ENCODE measurements around the gene KRT71. TPM values are rescaled to one million over a fixed set of nuclear protein-coding genes. Genes with fewer than 3 reads are reported as not detected.

KRT71 gene
- total RNA-seq: not detected in 2 replicates

GRCh38 chr12:52552681-52553195 lies at the start of gene KRT71:
Gene KRT71, minus strand, starts transcription at chr12:52553145. Its CDS starts 68 bp downstream, at chr12:52553077.
- H3K9me3 Mint-ChIP-seq: no peaks in the 10 kb centered on the region
- no peak for ATAC-seq (ENCODE audit: low read depth)
- ChIA-PET CTCF (no interaction called here), POLR2A (no interaction called here)
- H3K27ac Mint-ChIP-seq: no peak within 1 kb of the TSS
- TF ChIP-seq CTCF (IDR thresholded peaks at IDR 0.05): no peak
- H3K4me1 Mint-ChIP-seq: no peaks in the 10 kb centered on the region
- intact Hi-C loops (cut with micrococcal nuclease): no loop called here
- no peak within 1 kb of the TSS for H3K4me3 Mint-ChIP-seq
- no peak for DNase-seq
- no peaks in the 10 kb centered on the region for H3K36me3 Mint-ChIP-seq (ENCODE audit: low read depth)
- H3K27me3 Mint-ChIP-seq: peaks cover 11% of the 10 kb centered on the region

GRCh38 chr12:52602552-52602951 lies 49.6 kb upstream of the KRT71 start:
- Mint-ChIP-seq H3K27ac (no peak overlapping the region), H3K4me1 (no peaks in the 10 kb centered on the region), H3K9me3 (no peaks in the 10 kb centered on the region), H3K4me3 (no peak overlapping the region), H3K27me3 (peaks cover 21% of the 10 kb centered on the region), H3K36me3 (ENCODE audit: low read depth) (no peaks in the 10 kb centered on the region)
- no peak for DNase-seq
- intact Hi-C loops (cut with micrococcal nuclease): no loop called here
- CTCF ChIA-PET: no interaction called here
- POLR2A ChIA-PET: no interaction called here
- no peak for ATAC-seq (ENCODE audit: low read depth)
- TF ChIP-seq CTCF (IDR thresholded peaks at IDR 0.05): no peak

GRCh38 chr12:52601671-52602070 lies 48.7 kb upstream of the KRT71 start:
- intact Hi-C loops (cut with micrococcal nuclease): no loop called here
- no peak for TF ChIP-seq CTCF (IDR thresholded peaks at IDR 0.05)
- Mint-ChIP-seq H3K27ac (no peak overlapping the region), H3K9me3 (no peaks in the 10 kb centered on the region), H3K27me3 (peaks cover 20% of the 10 kb centered on the region), H3K4me3 (no peak overlapping the region), H3K36me3 (ENCODE audit: low read depth) (no peaks in the 10 kb centered on the region), H3K4me1 (no peaks in the 10 kb centered on the region)
- DNase-seq: no peak
- ChIA-PET POLR2A (no interaction called here), CTCF (no interaction called here)
- no peak for ATAC-seq (ENCODE audit: low read depth)

GRCh38 chr12:52600941-52601481 lies 48.1 kb upstream of the KRT71 start, which contains the start of gene KRT72:
Gene KRT72, minus strand, starts transcription at chr12:52601463. Its CDS starts 11 bp downstream, at chr12:52601452.
- no peak within 1 kb of the TSS for H3K4me3 Mint-ChIP-seq
- CTCF ChIA-PET: no interaction called here

GRCh38 chr12:52600475-52600874 lies 47.5 kb upstream of the KRT71 start:
- no peak for TF ChIP-seq CTCF (IDR thresholded peaks at IDR 0.05)
- no peak overlapping the region for H3K27ac Mint-ChIP-seq
- intact Hi-C loops (cut with micrococcal nuclease): no loop called here
- CTCF ChIA-PET: no interaction called here
- ATAC-seq (ENCODE audit: low read depth) (no peak), DNase-seq (no peak)
- no peak overlapping the region for H3K4me3 Mint-ChIP-seq
- peaks cover 20% of the 10 kb centered on the region for H3K27me3 Mint-ChIP-seq
- H3K36me3 Mint-ChIP-seq (ENCODE audit: low read depth): no peaks in the 10 kb centered on the region
- no peaks in the 10 kb centered on the region for H3K4me1 Mint-ChIP-seq
- no peaks in the 10 kb centered on the region for H3K9me3 Mint-ChIP-seq
- POLR2A ChIA-PET: no interaction called here

More at GRCh38 chr12:52600941-52601481, 48.1 kb upstream of the KRT71 start, which contains the start of gene KRT72:
- TF ChIP-seq CTCF (IDR thresholded peaks at IDR 0.05): no peak
- intact Hi-C loops (cut with micrococcal nuclease): no loop called here
- no peak within 1 kb of the TSS for H3K27ac Mint-ChIP-seq
- POLR2A ChIA-PET: no interaction called here
- H3K36me3 Mint-ChIP-seq (ENCODE audit: low read depth): no peaks in the 10 kb centered on the region
- DNase-seq (no peak), ATAC-seq (ENCODE audit: low read depth) (no peak)
- peaks cover 20% of the 10 kb centered on the region for H3K27me3 Mint-ChIP-seq
- no peaks in the 10 kb centered on the region for H3K9me3 Mint-ChIP-seq
- no peaks in the 10 kb centered on the region for H3K4me1 Mint-ChIP-seq

Data from activated B cell treated with CpG ODN at 0.5 μM for 24 hours (primary cell).